Inferior parietal cortex (tissue), 1 donor: ENCODE data around the gene RRP1.
A peak's percentile ranks its signal among the peaks of the same experiment; 100 is the strongest.

Source experiments
- DNase-seq: peaks from one replicate; pipeline ENCODE4 v3.0.0-alpha.2; 2016; ENCODE audit errors: extremely low spot score

The RRP1 gene

DNA sequence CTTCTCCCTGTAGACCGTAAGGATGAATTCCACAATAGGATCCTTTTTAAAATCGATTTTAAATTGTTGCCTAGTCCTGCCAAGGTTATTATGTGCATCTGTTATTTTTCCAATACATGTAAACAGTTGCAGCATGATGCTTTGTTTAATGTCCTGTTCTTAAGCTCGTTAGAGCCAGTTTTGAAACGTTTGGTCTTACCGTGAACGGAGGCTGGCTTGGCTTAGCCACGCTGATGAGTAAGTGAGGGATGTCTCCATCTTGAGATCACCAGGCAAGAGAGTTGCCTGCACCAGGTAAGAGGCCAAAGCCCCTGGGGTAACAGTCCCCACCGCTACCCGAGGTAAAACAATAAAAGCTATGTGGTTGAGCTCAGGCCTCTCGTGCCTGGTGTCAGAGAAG is 30.6 kb upstream of the RRP1 start:
- DNase-seq, result no peak

DNA sequence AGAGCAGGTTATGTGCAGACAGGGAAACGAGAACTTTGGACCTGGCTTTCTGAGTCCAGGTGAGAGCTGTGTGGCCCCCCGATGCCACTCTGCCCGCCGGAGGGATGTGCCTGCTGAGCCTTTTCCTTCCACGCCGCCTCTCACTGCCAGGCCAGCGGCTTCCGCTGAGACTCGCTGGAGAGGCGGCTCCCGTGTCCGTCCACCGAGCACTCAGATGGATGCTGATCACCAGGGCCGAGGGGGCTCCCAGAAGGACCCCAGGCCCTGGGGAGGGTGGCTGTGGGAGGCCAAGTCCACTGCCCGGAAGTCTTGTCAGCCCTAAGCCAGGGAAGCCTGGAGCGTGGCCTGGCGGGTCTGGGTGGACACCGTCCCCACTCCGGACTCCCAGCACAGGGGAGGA is 29.7 kb upstream of the RRP1 start:
- no peak for DNase-seq

DNA sequence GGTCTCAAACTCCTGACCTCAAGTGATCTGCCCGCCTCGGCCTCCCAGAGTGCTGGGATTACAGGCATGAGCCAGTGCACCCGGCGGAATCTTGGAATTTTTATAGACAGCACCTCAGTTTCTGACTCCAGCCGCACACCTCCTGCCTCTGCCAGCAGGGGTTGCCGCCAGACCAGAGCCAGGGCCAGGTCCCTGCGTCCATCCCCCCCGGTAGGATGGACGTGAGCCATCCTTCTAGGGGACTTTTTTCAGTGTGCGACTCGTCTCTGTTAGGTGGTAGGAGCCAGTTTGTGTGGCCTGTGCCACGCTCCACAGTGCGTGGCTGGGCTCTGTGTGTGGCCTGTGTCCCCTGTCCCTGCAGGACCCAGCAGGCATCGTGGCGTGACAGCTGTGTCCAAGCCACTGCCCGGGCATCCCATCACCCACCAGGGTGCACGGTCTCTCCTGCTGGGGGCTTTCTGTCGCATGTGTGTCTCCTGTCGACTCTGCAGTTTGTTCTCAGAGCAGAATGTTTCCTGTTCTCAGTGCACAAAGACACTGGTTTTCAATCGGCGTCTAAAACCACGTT is 28.9 kb upstream of the RRP1 start:
- DNase-seq, result no peak

DNA sequence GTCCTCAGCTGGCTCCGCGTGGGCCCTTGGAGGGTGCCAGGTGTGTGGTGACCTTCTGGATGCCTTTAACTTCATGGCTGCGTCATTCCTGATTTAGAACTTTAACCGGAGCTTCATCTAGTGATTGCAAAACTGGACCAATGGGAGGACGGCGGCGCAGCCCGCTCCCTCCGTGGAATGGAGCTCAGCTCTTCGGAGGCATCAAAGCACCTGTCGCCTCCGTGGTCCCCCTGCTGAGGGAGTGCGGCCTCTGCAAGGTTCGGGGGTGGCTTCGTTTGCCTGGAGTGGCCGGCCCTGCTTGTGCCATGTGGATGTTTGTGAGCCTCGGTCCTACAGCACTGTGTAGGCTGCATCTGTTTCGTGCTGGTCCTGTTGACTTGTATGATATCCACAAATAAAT is 27.5 kb upstream of the RRP1 start:
- no peak for DNase-seq

DNA sequence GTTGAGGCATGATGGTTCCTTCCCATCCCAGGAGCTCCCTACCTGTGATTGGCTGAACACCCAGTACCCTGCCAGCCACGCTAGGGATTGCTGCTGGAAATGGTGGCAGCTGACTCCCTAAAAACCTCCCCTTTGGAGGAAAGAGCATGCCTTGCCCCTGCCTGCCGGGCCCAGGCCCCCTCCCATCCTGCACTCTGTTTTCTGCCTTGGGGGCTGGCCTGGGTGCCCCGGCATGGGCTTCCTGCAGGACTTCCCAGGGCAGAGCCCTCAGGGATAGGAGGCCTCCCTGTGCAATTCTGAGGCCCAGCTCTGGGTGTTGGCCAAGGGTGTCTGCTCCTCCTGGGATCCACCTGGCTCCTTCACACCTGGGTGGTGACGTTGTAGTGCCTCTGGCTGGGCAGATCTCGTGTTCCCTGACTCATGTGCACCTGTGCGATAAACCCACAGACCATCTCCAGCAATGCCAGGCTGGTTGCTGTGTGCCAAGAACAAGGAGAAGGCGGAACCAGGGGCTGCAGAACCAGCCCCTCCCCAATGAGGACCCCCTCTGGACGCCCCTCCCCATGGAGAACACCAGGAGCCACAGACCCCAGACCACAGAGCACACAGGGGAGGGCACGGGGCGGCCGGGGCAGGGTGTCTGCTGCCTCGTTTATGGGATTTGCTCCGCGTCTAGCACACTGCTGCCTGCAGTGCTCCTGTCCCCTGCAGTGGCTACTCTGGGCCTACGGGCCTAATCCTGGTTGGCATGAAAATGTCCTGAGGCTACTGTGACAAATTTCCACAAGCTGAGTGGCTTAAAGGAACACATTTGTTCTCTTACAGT is 26.9 kb upstream of the RRP1 start:
- DNase-seq, result no peak

DNA sequence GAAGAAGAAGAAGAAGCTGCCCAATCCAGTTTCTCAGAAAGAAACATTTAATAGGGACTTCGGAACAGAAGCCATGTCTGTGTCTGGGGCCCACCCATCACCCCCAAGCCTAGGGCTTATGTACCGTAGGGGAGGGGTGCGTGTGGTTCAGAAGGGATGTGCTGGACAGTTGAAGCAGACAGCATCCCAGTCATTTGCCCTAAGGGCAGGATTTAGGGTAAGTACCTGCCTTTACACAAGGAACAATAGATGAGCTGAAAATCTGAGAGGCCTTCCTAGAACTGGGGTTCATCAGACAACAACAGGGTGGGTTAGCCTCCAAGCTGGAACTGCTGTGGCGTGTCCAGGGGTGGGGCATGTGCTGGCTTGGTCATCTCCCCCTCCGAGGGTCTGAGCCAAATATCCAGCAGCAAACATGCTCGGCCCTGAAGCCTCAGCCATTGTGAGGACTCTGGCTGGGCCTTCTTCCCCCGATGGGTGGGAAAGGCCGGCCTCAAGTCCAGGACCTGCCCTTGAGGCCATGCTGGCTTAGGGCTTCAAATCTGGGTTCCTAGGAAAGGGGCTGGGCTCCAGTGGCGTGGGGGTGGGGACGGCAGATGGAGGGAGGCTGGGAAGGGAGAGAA is 25.4 kb upstream of the RRP1 start:
- DNase-seq, result no peak

DNA sequence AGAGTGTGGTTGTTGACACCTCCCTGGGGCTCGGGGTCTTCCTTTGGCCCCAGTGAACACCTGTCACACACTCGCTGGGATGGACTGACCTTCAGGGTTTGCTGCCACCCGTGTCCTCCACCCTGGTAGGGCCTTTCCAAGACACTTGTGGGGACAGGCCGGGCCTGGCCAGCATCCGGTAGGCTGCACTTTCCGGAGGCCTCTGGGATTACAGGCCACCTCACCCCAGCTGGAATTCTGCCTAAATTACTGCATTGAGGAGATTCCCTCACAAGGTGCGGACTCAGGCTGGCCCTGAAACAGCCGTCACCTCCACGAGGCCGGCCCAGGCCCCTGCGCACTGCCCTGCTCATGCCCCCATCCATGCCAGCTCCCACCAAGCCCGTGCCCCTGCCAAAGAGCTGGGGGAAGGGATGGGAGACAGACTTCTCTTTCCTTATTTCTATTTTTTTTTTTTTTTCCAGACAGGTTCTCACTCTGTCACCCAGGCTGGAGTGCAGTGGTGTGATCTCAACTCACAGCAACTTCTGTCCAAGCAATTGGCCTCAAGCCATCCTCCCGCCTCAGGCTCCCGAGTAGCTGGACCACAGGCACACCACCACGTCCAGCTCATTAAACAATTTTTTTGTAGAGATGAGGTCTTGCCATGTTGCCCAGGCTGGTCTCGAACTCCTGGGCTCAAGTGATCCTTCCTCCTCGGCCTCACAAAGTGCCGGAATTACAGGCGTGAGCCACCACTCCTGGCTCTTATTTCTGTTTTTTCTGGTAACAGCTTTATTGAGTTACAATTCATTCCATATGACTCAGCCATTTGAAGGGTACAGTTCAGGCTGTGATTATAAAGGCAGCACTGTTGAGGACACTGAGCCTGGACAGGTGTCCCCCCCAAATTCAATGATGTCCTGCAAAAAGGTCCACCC is 24.5 kb upstream of the RRP1 start:
- no peak for DNase-seq

DNA sequence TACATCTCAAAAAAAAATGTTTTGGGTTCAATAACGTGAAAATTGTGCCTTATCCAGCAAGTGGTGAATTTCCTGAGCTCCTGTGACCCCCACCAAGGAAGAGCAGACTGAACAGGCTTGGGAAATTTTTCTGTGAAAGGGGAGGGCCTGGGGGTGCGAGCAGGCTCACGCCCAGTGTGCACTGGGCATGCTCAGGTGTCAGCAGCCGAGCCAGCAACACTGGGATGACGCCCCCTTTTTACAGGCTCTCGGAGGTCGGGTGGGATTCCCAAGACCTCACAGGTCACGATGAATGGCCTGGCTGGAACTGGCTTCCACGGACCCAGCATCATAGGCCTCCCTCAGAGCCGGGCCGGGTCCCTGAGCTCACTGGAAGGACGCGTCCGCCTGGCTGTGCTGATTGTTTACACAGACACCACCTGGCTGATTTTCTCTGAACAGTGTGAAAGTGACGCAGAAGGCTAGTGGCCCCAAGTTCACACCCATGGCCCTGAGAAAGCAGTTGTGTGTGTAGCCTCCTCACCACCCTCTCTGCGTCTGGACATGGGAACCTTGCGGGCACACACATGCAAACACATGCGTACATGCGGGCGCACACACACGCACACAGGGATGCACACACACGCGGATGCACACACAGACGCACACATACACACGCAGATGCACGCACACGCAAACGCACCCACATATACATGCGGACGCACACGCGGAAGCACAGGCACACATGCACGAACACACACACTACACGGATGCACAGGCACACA is 22.5 kb upstream of the RRP1 start:
- no peak for DNase-seq

DNA sequence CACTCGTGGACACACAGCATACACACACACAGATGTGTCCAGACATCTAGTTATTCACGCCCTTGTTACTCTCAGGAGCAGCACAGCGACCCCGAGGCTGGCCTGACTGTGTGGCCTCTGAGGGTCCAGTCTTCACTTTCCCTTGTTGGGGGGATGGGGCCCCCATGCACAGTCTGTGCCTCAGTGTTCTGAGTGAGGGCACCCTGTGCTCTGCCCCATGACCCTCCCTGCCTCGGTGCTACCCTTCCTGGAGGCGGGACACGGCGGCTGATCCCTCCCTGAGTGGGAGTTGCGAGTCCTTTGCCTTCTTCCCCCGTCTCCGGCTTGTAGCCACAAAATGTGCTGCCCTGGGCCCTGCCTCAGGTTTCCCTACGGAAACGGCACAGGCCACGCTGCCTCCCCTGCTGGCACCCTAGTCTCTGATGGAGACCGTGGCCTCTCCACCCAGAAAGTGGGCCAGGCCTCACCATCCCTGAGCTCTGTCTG is 21.8 kb upstream of the RRP1 start:
- no peak for DNase-seq

DNA sequence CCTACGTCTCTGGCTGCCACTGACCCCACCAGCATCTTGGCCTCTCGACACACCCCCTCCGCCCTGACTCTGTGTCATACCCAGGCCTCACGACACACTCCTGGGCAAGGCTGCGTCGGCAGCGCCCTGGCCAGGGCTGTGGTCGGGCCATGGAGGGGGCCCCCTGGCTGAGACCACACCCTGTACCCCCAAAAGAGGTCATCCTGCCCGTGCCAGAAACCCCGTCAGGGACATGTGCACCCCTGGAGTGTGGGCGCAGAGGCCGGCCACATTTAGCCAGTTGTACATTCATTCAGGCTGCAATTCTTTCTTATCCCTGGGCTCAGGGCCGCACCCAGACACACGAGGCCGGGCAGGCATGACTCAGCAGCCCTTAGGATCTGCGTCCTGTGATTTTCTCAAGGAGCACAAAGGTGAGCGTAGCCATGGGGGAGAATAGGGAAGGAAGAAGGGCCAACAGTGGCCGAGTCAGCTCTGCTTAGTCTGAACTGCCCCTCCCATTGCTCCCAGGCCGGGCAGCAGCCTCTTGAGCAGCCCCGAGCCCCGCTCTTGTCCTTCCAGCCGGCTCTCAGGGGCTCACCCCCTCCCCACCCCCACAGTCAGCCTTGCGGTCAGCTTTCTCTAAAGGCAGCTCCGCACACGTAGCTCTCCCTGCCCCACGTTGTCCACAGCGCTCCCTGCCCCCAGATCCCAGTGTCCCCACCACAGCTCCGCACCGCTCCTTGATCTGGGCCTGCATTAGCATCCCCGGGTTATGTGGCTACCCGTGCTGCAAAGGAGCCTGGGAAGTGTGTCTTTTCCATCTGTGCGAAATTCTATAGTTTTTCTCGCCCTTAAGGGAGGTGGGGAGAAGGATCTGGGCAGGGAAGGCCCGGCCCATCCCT is 21.2 kb upstream of the RRP1 start:
- DNase-seq, result peak; percentile 36

DNA sequence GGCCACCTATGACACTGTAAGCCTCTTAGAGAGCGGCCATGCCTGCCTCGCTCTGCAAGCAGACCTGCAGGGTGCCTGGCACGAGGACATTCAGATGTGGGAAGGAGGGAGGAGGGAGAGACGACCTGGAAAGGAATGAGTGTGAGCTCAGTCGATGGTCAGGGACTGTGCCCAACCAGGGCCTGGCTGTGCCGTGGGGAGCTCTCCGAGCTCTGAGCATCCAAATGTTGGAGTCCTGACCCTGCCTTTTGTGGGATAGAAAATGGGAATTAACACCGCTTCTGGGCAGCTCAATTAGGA is 20.6 kb upstream of the RRP1 start:
- DNase-seq, result no peak

DNA sequence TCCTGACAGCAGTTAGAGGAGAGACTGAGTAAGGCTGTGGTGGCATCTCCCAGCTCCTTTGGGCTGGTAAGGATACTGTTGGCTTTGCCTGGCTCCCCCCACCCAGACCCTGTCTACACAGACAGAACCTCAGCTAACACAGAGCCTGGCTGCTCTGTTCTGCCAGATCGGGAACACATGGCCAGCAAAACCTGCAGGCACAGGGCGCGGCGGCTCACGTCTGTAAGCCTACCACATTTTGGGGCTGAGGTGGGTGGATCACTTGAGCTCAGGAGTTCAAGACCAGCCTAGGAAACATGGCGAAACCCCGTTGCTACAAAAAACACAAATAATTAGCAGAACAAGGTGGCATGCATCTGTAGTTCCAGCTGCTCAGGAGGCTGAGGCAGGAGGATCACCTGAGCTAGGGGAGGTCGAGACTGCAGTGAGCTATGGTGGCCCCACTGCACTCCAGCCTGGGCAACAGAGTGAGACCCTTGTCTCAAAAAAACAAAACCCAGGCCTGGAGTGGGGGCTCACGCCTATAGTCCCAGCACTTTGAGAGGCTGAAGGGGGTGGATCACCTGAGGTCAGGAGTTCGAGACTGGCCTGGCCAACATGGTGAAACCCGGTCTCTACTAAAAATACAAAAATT is 19.9 kb upstream of the RRP1 start:
- no peak for DNase-seq

DNA sequence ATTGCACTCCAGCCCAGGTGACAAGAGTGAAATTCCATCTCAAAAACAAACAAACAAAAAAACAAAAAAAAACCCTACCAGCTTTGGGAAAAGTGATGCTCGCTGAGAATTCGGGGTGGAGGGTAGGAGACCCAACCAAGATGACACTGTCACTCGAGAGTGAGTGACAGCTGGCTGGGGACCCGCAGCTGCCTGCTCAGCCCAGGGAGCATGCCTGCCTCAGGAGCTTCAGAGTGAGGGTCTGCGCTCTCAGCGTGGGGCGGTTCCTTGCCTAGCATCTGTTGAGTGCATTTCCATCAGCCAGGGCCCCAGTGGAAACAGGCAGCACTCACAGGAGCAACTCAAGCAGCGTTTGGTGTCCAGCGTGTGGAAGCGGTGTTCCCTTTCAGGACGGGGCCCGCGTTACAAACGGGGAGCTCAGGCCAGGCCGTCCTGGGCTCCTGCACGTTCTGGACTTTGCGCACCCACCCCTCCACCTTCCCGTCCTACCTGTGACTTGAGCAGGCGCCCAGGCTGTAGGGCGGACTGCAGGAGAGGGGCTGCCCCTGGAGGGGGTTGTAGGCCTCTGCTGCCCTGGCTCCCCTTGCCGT is 19.2 kb upstream of the RRP1 start:
- no peak for DNase-seq

DNA sequence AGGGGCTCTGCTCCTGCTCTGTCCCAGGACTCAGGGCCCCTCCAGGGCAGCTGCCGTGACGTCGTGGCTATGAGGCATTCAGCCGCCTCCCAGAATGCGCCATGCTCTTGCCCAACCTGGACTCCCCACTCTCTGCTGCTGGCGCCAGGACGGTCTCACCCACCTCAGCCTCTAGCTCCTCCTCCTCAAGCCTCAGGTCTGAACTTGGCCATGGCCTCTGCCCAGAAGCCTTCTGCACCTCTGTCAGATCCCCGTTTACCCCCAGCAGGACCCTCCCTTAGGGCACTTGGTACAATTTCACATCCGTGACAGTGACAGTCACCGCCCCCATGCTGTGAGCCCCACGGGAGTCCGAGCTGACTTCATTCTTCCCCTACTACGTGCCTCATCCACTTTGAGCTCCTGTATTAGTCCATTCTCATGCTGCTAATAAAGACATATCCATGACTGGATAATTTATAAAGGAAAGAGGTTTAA is 18.1 kb upstream of the RRP1 start:
- DNase-seq, result no peak

DNA sequence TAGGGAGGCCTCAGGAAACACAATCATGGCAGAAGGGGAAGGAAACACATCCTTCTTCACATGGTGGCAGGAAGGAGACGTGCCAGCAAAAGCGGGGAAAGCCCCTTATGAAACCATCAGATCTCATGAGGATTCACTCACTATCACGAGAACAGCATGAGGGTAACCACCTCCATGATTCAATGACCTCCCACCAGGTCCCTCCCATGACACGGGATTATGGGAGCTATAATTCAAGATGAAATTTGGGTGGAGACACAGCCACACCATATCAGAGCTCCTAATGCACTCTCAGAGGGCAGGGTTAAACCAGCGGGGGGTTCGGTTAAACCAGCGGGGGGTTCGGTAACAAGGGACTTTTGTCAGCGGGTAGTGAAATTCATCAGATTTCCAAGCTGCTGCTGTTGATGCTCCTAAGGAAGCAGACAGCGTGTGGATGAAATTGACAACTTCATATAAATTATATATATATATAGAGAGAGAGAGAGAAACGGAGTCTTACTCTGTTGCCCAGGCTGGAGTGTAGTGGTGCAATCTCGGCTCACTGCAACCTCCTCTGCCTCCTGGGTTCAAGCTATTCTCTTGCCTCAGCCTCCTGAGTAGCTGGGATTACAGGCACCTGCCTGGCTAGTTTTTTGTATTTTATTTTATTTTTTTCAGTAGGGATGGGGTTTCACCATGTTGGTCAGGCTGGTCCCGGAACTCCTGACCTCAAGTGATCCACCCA is 17.5 kb upstream of the RRP1 start:
- no peak for DNase-seq

DNA sequence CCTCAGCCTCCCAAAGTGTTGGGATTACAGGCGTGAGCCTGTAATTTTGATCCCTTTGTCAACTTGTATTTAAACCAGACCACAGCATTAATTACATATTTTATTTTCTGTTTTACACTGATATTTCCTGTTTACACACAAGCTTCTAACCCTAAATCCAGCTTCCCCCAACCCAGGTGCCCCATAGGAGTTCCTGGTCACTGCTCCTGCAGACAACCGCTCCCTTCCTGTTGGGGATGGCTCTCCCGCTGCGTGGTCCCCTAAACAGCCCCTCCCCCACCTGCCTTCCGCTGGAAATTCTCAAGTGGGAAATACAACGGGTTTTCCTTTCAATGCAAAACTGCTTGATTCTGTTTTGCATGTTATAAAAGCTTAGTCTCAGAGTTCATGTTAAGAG is 17.0 kb upstream of the RRP1 start:
- no peak for DNase-seq

DNA sequence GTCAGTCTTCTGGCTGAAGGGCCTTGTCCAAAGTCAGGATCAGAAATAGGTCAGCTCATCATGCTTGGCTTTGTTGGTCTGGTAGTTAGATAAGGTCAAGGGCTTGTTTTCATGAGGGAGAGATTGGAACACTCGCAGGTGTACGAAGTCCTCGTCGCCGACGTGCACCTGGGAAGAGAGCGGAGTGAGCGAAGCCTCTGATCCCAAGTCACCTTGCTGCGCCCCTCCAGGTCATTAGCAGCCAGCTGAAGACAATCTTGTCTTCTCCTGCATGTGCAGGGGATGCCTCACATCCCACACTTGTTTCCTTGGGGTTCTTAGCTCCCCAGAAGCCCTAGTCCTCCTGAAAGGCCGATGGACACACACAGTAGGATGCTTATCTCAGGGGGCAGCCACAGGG is 15.2 kb upstream of the RRP1 start:
- DNase-seq, result no peak

DNA sequence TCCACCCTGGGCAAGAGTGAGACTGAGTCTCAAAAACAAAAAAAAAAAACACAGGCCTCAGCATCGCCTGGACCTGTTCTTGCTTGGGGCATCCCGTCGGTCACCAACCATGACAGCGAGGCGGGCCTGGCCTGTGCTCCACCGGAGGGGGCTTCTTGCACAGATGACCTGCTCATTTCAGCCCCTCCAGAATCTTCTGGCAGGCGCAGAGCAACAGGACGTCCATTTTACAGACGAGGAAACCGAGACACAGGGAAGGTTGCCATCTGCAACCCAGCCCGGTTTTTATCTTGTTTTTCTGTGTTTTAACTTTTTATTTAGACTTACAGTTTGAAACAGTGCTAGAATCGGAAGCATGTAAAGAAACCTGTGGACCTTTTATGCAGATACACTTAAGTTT is 14.2 kb upstream of the RRP1 start:
- no peak for DNase-seq
